WTC11 (cell line): Measurements from ENCODE around the gene ADAMTS2. TPM values are rescaled to one million over a fixed set of nuclear protein-coding genes. Genes with fewer than 3 reads are reported as not detected.

Experiments
- ATAC-seq: fragments of 200-7000 bp; cut with Tn5 transposase; 2 replicates; pipeline ENCODE4 v1.10.0; 2021; ENCODE audit warnings: mild to moderate bottlenecking, moderate library complexity
- CTCF ChIA-PET: fragments of 300-600 bp; sonication (Branson Sonifier 250); formaldehyde crosslinking; loops from one replicate; lab custom pipeline; 2021; ENCODE audit warnings: antibody characterized with exemption; lab: Charles Lee
- POLR2A ChIA-PET: fragments of 350-600 bp; sonication (Branson Sonifier 250); formaldehyde crosslinking; loops from one replicate; lab custom pipeline; 2021; ENCODE audit warnings: antibody characterized with exemption; lab: Charles Lee
- DNase-seq: peaks from one replicate; pipeline ENCODE4 v3.0.0; 2021; ENCODE audit warnings: low spot score
- H3K27ac Mint-ChIP-seq: 2 replicates; pipeline ENCODE4 v1.8.0; 2021; ENCODE audit warnings: mixed read lengths
- H3K27me3 Mint-ChIP-seq: 2 replicates; pipeline ENCODE4 v1.8.0; 2021; ENCODE audit warnings: low read depth, mild to moderate bottlenecking, moderate library complexity, mixed read lengths
- H3K36me3 Mint-ChIP-seq: 2 replicates; pipeline ENCODE4 v1.8.0; 2021; ENCODE audit warnings: mixed read lengths
- H3K4me1 Mint-ChIP-seq: 2 replicates; pipeline ENCODE4 v1.8.0; 2022; ENCODE audit warnings: mixed read lengths
- H3K4me3 Mint-ChIP-seq: 2 replicates; pipeline ENCODE4 v1.8.0; 2021; ENCODE audit warnings: mild to moderate bottlenecking, moderate library complexity, mixed read lengths
- H3K9me3 Mint-ChIP-seq: 2 replicates; pipeline ENCODE4 v1.8.0; 2021; ENCODE audit warnings: mixed read lengths
- CBFB ChIP-seq: sonication (generic); formaldehyde crosslinking; IDR thresholded peaks from 2 replicates; pipeline ENCODE4 v1.8.1; 2022; ENCODE audit warnings: mild to moderate bottlenecking, low read depth, missing genetic modification reagents
- ELF4 ChIP-seq: sonication (generic); formaldehyde crosslinking; IDR thresholded peaks from 2 replicates; pipeline ENCODE4 v1.8.1; 2022; ENCODE audit warnings: low read depth, mild to moderate bottlenecking, moderate library complexity, missing genetic modification reagents
- ETV6 ChIP-seq: sonication (generic); formaldehyde crosslinking; IDR thresholded peaks from 2 replicates; pipeline ENCODE4 v1.8.1; 2022; ENCODE audit warnings: mild to moderate bottlenecking, missing genetic modification reagents
- FOXJ3 ChIP-seq: sonication (generic); formaldehyde crosslinking; IDR thresholded peaks from 2 replicates; pipeline ENCODE4 v1.9.0; 2021; ENCODE audit warnings: missing genetic modification reagents, mild to moderate bottlenecking, borderline replicate concordance
- GRHL2 ChIP-seq: fragments of 250-450 bp; sonication (Bioruptor Pico); IDR thresholded peaks from 2 replicates; pipeline ENCODE4 v1.8.0; 2022; ENCODE audit warnings: mild to moderate bottlenecking, moderate library complexity; ENCODE audit not compliant: insufficient replicate concordance, severe bottlenecking
- IRF2 ChIP-seq: sonication (generic); formaldehyde crosslinking; IDR thresholded peaks from 2 replicates; pipeline ENCODE4 v1.8.0; 2022; ENCODE audit warnings: low read depth, missing genetic modification reagents, borderline replicate concordance
- JAZF1 ChIP-seq: fragments of 250-450 bp; sonication (Bioruptor Pico); IDR thresholded peaks from 2 replicates; pipeline ENCODE4 v1.9.0; 2021; ENCODE audit warnings: moderate library complexity, mild to moderate bottlenecking, inconsistent platforms
- MXD4 ChIP-seq: fragments of 250-450 bp; sonication (Bioruptor Pico); IDR thresholded peaks from 2 replicates; pipeline ENCODE4 v1.8.0; 2021; ENCODE audit warnings: mild to moderate bottlenecking, moderate library complexity, borderline replicate concordance
- NR1H2 ChIP-seq: sonication (generic); formaldehyde crosslinking; IDR thresholded peaks from 2 replicates; pipeline ENCODE4 v1.9.0; 2021; ENCODE audit warnings: mild to moderate bottlenecking, moderate library complexity, missing genetic modification reagents
- NR3C1 ChIP-seq: sonication (generic); formaldehyde crosslinking; conservative IDR thresholded peaks from 2 replicates; pipeline ENCODE4 v1.8.1; 2023; ENCODE audit warnings: low read depth, mild to moderate bottlenecking, missing genetic modification reagents
- RELA ChIP-seq: sonication (generic); formaldehyde crosslinking; IDR thresholded peaks from 2 replicates; pipeline ENCODE4 v1.8.1; 2022; ENCODE audit warnings: missing genetic modification reagents, mild to moderate bottlenecking, borderline replicate concordance
- SMAD3 ChIP-seq: sonication (generic); formaldehyde crosslinking; IDR thresholded peaks from 2 replicates; pipeline ENCODE4 v1.8.0; 2022; ENCODE audit warnings: missing genetic modification reagents, mild to moderate bottlenecking, borderline replicate concordance
- ZBTB21 ChIP-seq: sonication (generic); formaldehyde crosslinking; IDR thresholded peaks from 2 replicates; pipeline ENCODE4 v1.8.1; 2023; ENCODE audit warnings: mild to moderate bottlenecking, missing genetic modification reagents, borderline replicate concordance
- ZNF138 ChIP-seq: sonication (generic); formaldehyde crosslinking; conservative IDR thresholded peaks from 2 replicates; pipeline ENCODE4 v1.8.1; 2022; ENCODE audit warnings: mild to moderate bottlenecking, moderate library complexity, missing genetic modification reagents
- ZNF232 ChIP-seq: sonication (generic); formaldehyde crosslinking; IDR thresholded peaks from 2 replicates; pipeline ENCODE4 v1.8.0; 2022; ENCODE audit warnings: mild to moderate bottlenecking, missing genetic modification reagents
- ZNF263 ChIP-seq: sonication (generic); formaldehyde crosslinking; IDR thresholded peaks from 2 replicates; pipeline ENCODE4 v1.8.1; 2022; ENCODE audit warnings: low read depth, mild to moderate bottlenecking, moderate library complexity, missing genetic modification reagents
- ZNF317 ChIP-seq: sonication (generic); formaldehyde crosslinking; IDR thresholded peaks from 2 replicates; pipeline ENCODE4 v1.8.1; 2023; ENCODE audit warnings: low read depth, mild to moderate bottlenecking, moderate library complexity, missing genetic modification reagents, borderline replicate concordance
- total RNA-seq: library from RNA; stranded (reverse); gene quantifications from 3 replicates; pipeline ENCODE4 v1.2.3, GENCODE V29; 2021
- TF ChIP-seq, protein P1 (sequence below): fragments of 250-450 bp; sonication (Bioruptor Pico); IDR thresholded peaks from 2 replicates; pipeline ENCODE4 v1.9.0; 2021; ENCODE audit warnings: moderate library complexity, mild to moderate bottlenecking, inconsistent platforms, borderline replicate concordance
- TF ChIP-seq, protein P2 (sequence below): sonication (generic); formaldehyde crosslinking; IDR thresholded peaks from 2 replicates; pipeline ENCODE4 v1.8.0; 2022; ENCODE audit warnings: missing genetic modification reagents
- TF ChIP-seq, protein P3 (sequence below): sonication (generic); formaldehyde crosslinking; IDR thresholded peaks from 2 replicates; pipeline ENCODE4 v1.8.1; 2023; ENCODE audit warnings: mild to moderate bottlenecking, missing genetic modification reagents
- TF ChIP-seq, protein P4 (sequence below): fragments of 250-450 bp; sonication (Bioruptor Pico); IDR thresholded peaks from 2 replicates; pipeline ENCODE4 v1.9.0; 2021; ENCODE audit warnings: mild to moderate bottlenecking, borderline replicate concordance

ADAMTS2 gene
- total RNA-seq, 1 experiment from 2014 or later: 11.2 TPM

DNA sequence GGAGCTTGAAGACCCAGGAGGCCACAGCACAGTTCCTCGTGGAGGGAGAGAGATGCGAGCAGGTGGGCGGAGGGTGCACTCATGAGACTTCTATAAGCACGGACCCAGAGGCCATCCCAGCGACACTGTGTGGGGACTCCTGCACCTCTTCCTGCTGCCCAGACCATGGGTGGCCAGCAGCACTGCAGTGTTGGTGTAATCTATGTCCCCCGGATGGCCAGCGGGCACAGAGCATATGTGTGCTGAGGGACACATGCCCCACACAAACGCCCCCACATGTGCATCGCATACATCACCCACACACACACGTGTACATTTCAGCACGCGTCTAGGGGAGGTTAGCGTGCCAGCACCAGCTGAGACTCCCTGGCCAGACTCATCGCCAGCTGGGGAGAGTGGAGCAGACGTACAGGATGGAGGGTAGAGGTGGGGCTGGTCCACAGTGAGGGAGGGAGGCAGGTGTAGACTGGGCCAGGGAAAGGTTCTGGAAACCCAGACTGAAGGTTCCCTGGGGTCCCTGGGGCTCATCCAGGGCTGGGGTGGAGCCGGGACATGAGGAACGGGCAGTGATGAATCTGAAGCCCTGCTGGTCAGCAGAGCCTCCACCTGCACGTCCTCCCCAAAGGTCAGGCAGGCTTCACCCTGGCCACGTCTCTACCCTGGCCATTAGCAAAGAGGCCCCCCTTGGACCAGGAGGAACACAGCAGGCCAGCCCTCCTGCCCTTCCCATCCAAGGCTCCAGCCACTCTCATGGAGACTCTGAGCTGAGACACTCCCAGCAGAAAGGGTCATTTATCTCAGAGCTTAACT lies 27.6 kb downstream of the ADAMTS2 start (continued):
- TF ChIP-seq RELA (CRISPR knock-in tag): no peak
- no peak for TF ChIP-seq JAZF1 (CRISPR knock-in tag)
- TF ChIP-seq, protein P1, sequence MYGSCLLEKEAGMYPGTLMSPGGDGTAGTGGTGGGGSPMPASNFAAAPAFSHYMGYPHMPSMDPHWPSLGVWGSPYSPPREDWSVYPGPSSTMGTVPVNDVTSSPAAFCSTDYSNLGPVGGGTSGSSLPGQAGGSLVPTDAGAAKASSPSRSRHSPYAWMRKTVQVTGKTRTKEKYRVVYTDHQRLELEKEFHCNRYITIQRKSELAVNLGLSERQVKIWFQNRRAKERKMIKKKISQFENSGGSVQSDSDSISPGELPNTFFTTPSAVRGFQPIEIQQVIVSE (CRISPR knock-in tag): no peak
- TF ChIP-seq ZBTB21: no peak
- TF ChIP-seq CBFB: no peak
- no peak for TF ChIP-seq ZNF232 (CRISPR knock-in tag)

DNA sequence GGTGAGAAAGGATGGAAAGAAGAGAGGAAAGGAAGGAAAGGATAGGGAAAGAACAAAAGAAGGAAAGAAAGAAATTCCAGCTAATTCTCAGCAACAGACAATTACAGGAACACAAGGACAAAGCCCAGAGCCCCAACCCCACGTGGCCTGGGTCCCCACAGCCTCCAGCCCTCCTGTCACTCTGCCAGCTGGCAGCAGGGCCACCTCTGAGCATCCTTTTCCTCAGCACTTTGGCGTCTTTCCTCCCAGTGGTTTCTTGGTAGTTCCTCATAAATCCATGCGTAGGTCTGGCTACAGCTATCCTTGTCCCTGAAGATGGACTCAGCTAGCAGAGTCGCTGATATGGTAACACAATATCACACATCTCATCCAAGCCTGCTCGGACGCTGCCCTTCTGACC lies 28.3 kb downstream of the ADAMTS2 start:
- ChIA-PET CTCF (interaction anchor here (0.8 kb wide), 1 partner anchor 9 kb away, joined by 10 read pairs; no protein-coding TSS in a partner anchor), POLR2A (no interaction called here)
- TF ChIP-seq NR3C1 (no peak), ZNF317 (no peak), GRHL2 (CRISPR knock-in tag) (no peak), SMAD3 (no peak), ZNF263 (no peak), MXD4 (CRISPR knock-in tag) (no peak), FOXJ3 (no peak), ZNF138 (CRISPR knock-in tag) (no peak), ELF4 (CRISPR knock-in tag) (no peak), CBFB (no peak), IRF2 (CRISPR knock-in tag) (no peak), NR1H2 (CRISPR knock-in tag) (no peak), ZNF232 (CRISPR knock-in tag) (no peak), ETV6 (CRISPR knock-in tag) (no peak)
- TF ChIP-seq, protein P2, sequence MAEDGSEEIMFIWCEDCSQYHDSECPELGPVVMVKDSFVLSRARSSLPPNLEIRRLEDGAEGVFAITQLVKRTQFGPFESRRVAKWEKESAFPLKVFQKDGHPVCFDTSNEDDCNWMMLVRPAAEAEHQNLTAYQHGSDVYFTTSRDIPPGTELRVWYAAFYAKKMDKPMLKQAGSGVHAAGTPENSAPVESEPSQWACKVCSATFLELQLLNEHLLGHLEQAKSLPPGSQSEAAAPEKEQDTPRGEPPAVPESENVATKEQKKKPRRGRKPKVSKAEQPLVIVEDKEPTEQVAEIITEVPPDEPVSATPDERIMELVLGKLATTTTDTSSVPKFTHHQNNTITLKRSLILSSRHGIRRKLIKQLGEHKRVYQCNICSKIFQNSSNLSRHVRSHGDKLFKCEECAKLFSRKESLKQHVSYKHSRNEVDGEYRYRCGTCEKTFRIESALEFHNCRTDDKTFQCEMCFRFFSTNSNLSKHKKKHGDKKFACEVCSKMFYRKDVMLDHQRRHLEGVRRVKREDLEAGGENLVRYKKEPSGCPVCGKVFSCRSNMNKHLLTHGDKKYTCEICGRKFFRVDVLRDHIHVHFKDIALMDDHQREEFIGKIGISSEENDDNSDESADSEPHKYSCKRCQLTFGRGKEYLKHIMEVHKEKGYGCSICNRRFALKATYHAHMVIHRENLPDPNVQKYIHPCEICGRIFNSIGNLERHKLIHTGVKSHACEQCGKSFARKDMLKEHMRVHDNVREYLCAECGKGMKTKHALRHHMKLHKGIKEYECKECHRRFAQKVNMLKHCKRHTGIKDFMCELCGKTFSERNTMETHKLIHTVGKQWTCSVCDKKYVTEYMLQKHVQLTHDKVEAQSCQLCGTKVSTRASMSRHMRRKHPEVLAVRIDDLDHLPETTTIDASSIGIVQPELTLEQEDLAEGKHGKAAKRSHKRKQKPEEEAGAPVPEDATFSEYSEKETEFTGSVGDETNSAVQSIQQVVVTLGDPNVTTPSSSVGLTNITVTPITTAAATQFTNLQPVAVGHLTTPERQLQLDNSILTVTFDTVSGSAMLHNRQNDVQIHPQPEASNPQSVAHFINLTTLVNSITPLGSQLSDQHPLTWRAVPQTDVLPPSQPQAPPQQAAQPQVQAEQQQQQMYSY (CRISPR knock-in tag): no peak
- TF ChIP-seq, protein P3, sequence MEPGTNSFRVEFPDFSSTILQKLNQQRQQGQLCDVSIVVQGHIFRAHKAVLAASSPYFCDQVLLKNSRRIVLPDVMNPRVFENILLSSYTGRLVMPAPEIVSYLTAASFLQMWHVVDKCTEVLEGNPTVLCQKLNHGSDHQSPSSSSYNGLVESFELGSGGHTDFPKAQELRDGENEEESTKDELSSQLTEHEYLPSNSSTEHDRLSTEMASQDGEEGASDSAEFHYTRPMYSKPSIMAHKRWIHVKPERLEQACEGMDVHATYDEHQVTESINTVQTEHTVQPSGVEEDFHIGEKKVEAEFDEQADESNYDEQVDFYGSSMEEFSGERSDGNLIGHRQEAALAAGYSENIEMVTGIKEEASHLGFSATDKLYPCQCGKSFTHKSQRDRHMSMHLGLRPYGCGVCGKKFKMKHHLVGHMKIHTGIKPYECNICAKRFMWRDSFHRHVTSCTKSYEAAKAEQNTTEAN: no peak
- TF ChIP-seq, protein P4, sequence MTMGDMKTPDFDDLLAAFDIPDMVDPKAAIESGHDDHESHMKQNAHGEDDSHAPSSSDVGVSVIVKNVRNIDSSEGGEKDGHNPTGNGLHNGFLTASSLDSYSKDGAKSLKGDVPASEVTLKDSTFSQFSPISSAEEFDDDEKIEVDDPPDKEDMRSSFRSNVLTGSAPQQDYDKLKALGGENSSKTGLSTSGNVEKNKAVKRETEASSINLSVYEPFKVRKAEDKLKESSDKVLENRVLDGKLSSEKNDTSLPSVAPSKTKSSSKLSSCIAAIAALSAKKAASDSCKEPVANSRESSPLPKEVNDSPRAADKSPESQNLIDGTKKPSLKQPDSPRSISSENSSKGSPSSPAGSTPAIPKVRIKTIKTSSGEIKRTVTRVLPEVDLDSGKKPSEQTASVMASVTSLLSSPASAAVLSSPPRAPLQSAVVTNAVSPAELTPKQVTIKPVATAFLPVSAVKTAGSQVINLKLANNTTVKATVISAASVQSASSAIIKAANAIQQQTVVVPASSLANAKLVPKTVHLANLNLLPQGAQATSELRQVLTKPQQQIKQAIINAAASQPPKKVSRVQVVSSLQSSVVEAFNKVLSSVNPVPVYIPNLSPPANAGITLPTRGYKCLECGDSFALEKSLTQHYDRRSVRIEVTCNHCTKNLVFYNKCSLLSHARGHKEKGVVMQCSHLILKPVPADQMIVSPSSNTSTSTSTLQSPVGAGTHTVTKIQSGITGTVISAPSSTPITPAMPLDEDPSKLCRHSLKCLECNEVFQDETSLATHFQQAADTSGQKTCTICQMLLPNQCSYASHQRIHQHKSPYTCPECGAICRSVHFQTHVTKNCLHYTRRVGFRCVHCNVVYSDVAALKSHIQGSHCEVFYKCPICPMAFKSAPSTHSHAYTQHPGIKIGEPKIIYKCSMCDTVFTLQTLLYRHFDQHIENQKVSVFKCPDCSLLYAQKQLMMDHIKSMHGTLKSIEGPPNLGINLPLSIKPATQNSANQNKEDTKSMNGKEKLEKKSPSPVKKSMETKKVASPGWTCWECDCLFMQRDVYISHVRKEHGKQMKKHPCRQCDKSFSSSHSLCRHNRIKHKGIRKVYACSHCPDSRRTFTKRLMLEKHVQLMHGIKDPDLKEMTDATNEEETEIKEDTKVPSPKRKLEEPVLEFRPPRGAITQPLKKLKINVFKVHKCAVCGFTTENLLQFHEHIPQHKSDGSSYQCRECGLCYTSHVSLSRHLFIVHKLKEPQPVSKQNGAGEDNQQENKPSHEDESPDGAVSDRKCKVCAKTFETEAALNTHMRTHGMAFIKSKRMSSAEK: no peak
- H3K4me1 Mint-ChIP-seq: 0 out of 2 replicates have a peak, but pooled peaks cover 6% of the 10 kb centered on the region
- H3K4me3 Mint-ChIP-seq: no peak overlapping the region
- H3K36me3 Mint-ChIP-seq: no peaks in the 10 kb centered on the region; the same call in 1 of the 2 replicates
- H3K27me3 Mint-ChIP-seq: no peaks in the 10 kb centered on the region
- no peak for DNase-seq
- ATAC-seq: no peak
- peaks cover 14% of the 10 kb centered on the region for H3K9me3 Mint-ChIP-seq
- peak overlapping the region; percentile 68 for H3K27ac Mint-ChIP-seq
